Right forelimb (tissue), 1 donor: ENCODE results near the gene KCNMA1.

Experiments
- DNase-seq: peaks from one replicate; pipeline ENCODE4 v3.0.0-alpha.2; 2018

KCNMA1 gene

GRCh38 chr10:77474386-77474785 is 163.2 kb downstream of the KCNMA1 start:
- no peak for DNase-seq

DNA sequence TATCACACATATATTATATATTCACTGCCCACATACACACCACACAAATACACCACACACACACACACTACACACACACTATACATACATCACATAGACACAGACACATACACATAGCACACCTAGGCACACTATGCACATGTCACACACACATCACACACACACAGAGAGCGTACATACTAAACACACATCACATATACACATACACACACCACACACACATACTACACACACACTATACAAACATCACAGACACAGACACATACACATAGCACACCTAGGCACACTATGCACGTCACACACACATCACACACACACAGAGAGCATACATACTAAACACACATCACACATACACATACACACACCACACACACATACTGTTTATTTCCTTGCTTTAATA is 165.5 kb downstream of the KCNMA1 start:
- no peak for DNase-seq

GRCh38 chr10:77471069-77471536 is 166.5 kb downstream of the KCNMA1 start:
- DNase-seq: no peak

DNA sequence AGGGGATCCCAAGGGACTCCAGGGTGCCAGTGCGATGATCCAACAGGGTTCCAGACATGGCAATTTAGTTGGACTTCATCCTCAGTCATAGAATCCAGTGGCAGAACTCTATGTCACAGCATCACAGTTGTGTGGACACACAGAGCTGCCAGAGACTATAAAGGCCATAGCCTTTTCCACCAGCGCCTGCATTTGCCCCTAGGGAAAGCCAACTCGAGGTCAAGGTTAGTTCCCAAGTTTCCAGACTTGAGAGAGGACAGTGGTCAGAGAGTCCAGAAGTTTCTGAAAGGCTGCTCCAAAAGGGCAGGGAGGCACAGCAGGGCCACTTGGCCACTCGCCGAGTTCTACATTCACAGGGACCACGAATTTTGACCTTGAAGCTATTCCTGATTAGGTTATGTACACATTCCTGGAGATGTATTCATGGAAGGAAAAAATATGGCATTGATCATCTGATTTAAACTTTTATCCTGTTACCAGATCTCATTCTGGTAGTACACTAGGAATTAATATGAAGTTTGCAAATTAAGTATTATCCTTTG is 170.1 kb downstream of the KCNMA1 start:
- DNase-seq: no peak

- DNase-seq: no peak
Observed at GRCh38 chr10:77463967-77464745, 173.5 kb downstream of the KCNMA1 start.

DNA sequence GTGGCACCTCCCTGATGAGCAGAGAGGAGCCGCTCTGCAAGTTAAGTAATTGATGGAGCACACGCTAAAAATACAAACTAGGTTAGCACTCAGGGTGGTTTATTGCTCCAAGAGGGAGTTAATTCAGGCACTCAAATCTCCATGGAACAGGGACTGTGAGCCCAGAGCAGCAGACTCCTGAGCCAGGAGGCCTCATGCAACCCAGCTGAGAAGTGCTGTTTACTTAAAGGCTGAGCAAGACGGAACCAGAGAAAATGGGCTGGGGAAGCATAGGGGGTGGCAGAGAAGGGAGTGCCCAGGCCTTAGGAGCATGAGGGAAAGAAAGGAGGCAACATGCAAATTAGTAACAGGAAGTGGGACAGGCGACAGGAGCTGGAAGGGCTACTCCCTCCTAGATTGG is 174.1 kb downstream of the KCNMA1 start:
- no peak for DNase-seq

DNA sequence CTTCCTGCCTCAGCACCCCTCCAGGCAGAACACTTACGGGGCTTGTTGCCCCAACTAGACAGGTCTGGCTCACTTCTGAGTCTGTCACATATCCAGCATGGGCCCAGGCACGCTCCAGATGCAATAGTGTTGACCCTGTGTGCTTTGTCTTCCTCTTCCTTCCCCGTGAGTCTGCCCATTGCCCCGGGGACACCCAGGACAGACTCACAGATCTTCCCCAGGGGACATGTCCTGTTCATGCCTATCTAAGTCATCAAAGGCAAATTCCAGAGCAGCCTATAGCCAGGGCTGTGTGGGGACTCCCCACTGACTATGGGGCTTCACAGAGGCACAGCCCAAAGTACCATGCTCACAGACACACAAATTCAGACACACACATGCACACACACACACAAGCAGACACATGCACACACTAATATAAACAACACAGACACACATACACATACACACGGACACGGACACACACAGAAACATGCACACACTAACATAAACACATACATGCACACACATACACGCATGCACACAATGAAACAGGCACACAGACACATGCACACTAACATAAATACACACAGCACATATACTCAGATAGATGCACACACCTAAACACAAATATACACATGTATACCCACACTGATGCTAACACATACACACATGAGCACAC is 175.8 kb downstream of the KCNMA1 start:
- DNase-seq: no peak

- DNase-seq: no peak
Observed at GRCh38 chr10:77459905-77460304, 177.7 kb downstream of the KCNMA1 start.

DNA sequence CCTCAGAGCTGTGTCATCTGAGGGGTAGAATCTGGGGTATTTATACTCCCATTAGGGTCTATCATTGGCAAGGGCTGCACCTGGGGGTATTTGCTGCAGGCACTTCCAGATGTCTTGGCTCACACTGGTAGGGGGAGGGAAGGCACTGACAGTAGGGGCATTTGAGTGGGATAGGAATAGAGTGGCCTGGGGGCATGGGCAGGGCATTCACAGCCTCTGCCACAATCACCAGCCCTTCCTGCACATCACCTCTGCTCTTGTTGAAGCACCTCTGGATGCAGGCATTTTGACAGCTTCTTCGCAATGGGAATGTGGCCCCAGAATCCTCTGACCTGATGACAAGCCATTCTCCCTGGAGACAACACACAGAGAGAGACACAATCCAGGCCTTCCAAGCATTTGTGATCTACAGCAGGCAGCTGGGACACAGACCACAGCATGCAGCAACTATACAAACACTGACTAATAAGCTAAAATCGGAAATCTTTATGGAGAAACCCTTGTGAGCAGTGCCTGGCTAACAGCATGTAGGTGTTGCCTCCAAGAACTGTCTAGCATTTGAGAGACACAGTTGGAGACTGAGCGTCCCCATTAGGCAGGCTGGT is 178.5 kb downstream of the KCNMA1 start:
- no peak for DNase-seq

GRCh38 chr10:77457721-77458120 is 179.9 kb downstream of the KCNMA1 start:
- DNase-seq: no peak

DNA sequence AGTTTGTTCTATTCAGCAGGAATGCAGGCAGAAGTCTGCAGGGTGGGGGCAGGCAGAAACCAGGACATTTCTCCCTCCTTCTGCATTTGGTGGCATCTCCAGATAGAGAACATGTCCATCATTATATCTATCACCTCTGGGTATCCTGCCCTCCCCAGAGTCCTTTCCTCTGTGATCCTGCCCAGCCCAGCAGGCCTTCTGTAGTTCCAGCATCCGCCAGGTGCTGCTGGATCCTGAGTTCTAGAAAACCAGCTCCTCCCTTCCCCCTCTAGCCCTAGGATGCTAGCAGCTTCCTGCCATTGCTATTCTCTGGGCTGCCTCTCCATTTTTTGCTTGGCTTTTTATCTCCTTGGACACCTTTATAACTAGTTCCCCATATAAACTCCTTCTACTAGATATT is 180.3 kb downstream of the KCNMA1 start:
- no peak for DNase-seq

DNA sequence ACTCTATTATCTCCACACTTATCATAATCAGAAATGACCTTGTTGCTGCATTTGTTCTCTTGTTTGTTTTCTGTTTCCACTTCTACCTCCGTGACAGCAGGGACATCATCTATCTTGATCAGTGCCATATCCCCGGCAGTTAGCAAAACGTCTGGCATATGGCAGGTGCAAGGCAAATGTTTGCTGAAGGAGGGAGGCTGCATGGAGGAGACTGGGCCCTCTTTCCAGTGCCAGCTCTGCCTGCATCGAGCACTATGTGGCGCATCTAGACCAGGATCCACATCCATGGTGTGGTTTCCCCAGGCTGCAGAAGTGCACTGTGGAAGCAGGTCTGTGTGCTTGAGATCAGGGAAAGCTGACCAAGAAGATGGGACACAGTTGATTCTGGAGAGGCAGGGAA is 181.2 kb downstream of the KCNMA1 start:
- DNase-seq: no peak

GRCh38 chr10:77455561-77455960 is 182.0 kb downstream of the KCNMA1 start:
- no peak for DNase-seq

DNA sequence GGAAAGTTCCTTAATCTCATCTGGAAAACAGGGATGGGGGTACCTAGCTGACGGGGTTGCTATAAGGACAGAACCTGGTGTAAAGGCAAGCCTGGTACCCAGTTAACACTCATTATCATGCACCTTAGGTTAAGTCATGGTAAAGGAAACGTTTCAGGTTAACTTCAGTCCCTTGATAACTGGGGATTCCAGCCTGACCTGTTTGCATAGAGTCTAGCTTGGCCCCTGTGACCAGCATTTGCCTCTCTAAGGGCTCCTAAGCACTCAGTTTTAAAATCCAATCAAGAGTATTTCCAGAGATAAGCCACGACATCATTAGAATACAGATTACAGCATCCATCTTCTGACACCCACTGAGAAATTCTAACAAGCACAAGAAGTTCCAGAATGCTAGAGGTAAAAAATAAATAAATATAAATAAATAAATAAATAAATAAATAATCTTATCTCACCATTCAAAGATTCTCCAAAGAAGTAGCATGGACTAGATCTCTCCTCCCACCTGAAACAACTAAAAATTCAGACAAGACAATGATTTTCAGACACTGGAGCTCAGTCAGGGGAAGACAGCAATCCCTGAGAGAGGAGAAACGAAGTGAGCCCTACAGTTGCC is 184.6 kb downstream of the KCNMA1 start:
- DNase-seq: no peak

GRCh38 chr10:77451886-77452285 is 185.7 kb downstream of the KCNMA1 start:
- no peak for DNase-seq

DNA sequence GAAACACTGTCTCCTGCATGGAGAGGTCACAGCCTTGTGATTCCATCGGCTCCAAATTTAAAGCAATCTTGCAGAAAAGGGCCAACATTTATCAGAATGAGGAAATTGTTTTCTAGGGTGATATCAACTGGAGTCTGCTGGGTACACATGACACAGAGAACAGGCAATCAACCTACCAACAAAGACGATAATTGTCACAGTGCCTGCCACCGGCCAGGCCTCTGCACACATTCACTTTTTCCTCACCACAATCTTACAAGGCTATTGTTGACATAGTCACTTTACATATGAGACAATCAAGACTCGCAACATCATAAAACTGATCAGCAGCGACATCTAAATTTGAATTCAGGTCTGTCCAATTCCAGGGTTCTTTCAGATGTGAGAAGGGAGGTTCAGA is 189.4 kb downstream of the KCNMA1 start:
- no peak for DNase-seq

DNA sequence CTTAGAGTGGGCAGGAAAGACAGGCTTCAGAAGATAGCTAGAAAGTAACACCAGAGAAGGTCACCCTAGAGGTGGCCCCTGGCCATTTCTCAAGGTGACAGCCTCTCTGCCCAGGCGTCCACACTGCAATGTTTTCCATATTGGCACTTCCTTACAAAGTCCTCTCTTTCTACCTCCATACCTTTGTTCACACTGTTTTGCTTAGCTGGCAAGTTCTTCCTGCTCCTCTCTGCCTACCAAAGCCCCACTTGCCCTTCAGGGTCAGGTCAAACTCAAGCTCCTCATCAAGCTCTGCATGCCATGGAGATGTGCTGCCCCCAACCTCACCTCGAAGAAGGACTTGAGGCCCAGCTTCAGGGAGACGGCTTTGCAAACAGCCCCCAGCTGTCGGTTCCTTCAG is 190.9 kb downstream of the KCNMA1 start:
- DNase-seq: no peak

GRCh38 chr10:77445547-77445946 is 192.1 kb downstream of the KCNMA1 start:
- no peak for DNase-seq

DNA sequence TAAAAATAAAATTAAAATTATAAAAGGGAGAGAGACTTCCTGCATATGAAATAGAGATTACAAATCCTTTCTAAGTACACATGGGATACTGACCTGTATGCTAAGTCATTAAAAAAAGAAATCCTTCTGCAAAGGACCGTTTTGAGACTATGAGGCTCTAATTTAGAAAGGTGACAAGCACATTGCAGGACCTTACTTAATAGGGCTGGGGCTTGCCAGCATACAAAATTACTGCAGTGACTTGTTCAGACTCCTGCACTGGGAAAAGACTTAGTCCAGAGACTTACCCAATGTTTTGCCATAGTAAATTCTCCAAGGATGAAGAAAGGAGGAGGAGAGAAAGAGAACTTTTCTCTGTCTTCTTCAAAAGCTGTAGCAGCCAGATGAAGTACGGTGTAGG is 193.6 kb downstream of the KCNMA1 start:
- DNase-seq: no peak

- DNase-seq: no peak
Observed at GRCh38 chr10:77442699-77443189, 194.9 kb downstream of the KCNMA1 start.

DNA sequence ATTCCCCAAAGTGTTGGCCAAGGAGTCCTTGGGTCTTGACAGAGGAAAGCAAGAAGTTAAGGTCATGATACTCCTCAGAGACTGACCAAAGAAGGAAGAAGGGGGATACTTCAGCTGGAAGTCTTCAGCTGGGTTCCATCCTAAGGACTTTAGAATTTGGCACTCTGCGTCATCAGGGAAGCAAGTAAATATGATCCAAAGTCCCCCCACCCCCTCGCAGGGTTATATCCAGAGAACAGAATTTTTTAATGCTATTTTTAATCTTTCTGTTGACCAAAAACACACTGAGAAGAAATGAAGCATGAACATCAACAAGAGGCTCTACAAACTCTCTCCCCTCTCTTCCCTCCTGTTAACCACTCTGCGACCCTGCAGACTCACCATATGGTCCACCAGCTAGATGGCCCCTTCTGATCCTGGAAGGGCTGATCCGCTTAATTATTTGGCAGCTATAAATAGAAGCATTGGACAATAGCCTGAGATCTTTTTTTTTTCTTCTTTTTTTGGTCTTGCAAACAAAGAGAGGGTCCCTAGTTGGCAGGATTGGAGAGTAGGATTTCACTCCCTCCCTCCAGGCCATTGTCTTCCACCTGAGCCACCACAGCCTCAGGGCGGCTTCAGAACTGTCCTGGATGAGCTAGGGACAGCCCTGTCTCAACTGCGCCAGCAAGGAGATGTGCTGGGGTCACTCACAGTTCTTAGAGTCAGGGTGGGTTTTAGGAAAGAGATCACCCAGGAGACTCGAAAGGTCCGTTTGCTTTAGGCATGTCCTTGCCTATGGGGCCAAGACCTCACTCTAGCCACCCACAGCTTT is 196.0 kb downstream of the KCNMA1 start:
- no peak for DNase-seq

- DNase-seq: no peak
Observed at GRCh38 chr10:77436257-77436975, 201.2 kb downstream of the KCNMA1 start.
